OCI-LY1 (cell line): ENCODE data around the gene MATK.

ENCODE experiments used
- EZH2 ChIP-seq: fragments of 200-600 bp; sonication (generic), shearing (Covaris generic); IDR thresholded peaks from 2 replicates; pipeline ENCODE4 v1.8.0; 2017; ENCODE audit warnings: borderline replicate concordance, mixed run types, mild to moderate bottlenecking, antibody characterized with exemption, low read length, moderate library complexity, mixed read lengths
- TF ChIP-seq, protein P1 (sequence below): fragments of 200-600 bp; sonication (generic), shearing (Covaris generic); IDR thresholded peaks from 2 replicates; pipeline ENCODE4 v1.5.1; 2017; ENCODE audit warnings: mild to moderate bottlenecking, antibody characterized with exemption, low read length, moderate library complexity, mixed read lengths

DNA sequence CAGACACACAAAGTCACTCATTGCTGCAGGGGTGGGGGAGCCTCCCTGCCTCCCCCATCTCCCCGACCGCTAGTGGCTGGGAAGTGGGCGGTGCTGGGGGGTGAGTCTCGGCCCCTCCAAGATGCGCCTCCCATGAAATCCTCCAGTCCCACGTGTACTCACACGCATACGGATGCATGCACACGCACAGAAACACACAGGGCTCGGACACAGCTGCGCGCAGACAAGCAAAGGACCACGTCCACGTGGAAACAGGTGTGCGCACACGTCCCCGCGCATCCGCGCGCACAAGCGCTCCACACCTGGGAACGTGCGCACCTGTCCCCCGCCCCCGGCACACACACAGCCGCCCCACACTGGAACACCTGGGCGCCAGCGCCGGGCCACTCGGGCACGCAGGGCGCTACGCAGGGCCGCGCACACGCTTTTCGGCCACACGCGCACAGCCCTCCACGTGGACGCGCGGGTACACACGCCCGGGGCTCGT is 687 bp downstream of the MATK start:
- TF ChIP-seq, protein P1, sequence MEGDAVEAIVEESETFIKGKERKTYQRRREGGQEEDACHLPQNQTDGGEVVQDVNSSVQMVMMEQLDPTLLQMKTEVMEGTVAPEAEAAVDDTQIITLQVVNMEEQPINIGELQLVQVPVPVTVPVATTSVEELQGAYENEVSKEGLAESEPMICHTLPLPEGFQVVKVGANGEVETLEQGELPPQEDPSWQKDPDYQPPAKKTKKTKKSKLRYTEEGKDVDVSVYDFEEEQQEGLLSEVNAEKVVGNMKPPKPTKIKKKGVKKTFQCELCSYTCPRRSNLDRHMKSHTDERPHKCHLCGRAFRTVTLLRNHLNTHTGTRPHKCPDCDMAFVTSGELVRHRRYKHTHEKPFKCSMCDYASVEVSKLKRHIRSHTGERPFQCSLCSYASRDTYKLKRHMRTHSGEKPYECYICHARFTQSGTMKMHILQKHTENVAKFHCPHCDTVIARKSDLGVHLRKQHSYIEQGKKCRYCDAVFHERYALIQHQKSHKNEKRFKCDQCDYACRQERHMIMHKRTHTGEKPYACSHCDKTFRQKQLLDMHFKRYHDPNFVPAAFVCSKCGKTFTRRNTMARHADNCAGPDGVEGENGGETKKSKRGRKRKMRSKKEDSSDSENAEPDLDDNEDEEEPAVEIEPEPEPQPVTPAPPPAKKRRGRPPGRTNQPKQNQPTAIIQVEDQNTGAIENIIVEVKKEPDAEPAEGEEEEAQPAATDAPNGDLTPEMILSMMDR: no peak
- TF ChIP-seq EZH2: no peak
